Suprapubic skin (tissue), 4 donors: ENCODE results near the gene GPSM3.

Experiments used
- EP300 ChIP-seq: sonication (generic); formaldehyde crosslinking; IDR thresholded peaks from one replicate; pipeline ENCODE4 v1.6.1; 2017; ENCODE audit warnings: antibody characterized with exemption
- POLR2A ChIP-seq, 2 donors: fragments of 450-650 bp; IDR thresholded peaks; one replicate each; pipeline ENCODE4 v1.6.1; 2017; ENCODE audit warnings: antibody characterized with exemption in 2 of 2, mild to moderate bottlenecking in 2 of 2, moderate library complexity in 2 of 2
- POLR2AphosphoS5 ChIP-seq, 3 donors: sonication (generic); formaldehyde crosslinking; IDR thresholded peaks; one replicate each; pipeline ENCODE4 v1.6.1; 2017; ENCODE audit warnings: antibody characterized with exemption in 3 of 3
- TF ChIP-seq, protein P1 (sequence below), 2 donors: fragments of 200-600 bp in 1 of 2; fragments of 450-650 bp in 1 of 2; sonication (generic) in 1 of 2; IDR thresholded peaks; one replicate each; pipeline ENCODE4 v1.5.1; 2016 to 2019; ENCODE audit warnings: antibody characterized with exemption in 2 of 2, mild to moderate bottlenecking in 1 of 2, moderate library complexity in 1 of 2

GRCh38 chr6:32170294-32170693 is 22.1 kb downstream of the GPSM3 start:
- TF ChIP-seq, protein P1, sequence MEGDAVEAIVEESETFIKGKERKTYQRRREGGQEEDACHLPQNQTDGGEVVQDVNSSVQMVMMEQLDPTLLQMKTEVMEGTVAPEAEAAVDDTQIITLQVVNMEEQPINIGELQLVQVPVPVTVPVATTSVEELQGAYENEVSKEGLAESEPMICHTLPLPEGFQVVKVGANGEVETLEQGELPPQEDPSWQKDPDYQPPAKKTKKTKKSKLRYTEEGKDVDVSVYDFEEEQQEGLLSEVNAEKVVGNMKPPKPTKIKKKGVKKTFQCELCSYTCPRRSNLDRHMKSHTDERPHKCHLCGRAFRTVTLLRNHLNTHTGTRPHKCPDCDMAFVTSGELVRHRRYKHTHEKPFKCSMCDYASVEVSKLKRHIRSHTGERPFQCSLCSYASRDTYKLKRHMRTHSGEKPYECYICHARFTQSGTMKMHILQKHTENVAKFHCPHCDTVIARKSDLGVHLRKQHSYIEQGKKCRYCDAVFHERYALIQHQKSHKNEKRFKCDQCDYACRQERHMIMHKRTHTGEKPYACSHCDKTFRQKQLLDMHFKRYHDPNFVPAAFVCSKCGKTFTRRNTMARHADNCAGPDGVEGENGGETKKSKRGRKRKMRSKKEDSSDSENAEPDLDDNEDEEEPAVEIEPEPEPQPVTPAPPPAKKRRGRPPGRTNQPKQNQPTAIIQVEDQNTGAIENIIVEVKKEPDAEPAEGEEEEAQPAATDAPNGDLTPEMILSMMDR (IDR thresholded peaks at IDR 0.05): no peak
- TF ChIP-seq POLR2A (IDR thresholded peaks at IDR 0.05) (no peak), EP300 (no peak), POLR2AphosphoS5 (IDR thresholded peaks at IDR 0.05) (no peak)
